ENCODE data around the gene CGB7. TPM values are rescaled to one million over a fixed set of nuclear protein-coding genes. Genes with fewer than 3 reads are reported as not detected.
"Not testable (repeated sequence)": the region's sequence is repeated elsewhere in the genome, so short reads cannot be mapped to it uniquely, and the experiment has no call there.

The CGB7 gene
- polyA plus RNA-seq, 4 donors: 0.03 to 0.13 TPM; not detected in 2

DNA sequence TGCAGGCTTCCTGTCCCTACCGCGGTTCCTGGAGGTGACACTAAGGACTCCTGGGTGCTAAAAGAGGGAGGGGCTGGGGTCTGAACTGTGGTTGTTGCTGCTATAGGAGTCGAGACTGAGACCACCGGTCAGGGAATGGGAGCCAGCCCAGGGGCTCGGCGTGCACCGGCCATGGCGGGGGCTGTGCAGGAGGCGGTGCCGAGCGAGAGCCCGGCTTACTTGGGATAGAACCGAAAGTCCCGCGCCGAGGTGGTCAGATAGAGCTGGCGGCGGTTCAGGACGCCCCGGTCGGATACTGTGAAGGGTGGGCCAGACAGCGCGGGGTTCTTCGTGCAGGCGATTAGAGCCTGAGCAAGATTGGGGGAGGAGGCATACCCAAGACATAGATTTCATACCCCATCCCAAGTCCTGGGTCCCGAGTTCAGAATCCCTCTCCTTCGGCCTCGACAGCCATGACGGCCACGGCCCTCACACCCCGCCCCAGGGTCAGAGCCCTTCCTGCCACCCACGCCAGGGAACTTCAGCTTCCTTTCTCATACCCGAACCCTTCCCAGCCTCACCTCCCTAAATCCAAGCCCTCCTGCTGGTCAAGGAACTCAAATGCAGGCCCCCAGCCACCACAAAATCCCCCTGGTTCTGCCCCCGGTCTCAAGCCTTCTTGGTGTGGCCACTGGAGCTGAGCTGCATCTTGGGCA, 500 bp downstream of the CGB7 start:
- not testable (repeated sequence) for H3K9me3 ChIP-seq (ENCODE audit: control insufficient read depth in 2 of 2, insufficient read depth in 1 of 2, low read depth in 1 of 2, low read length in 1 of 2); H3K36me3 ChIP-seq (ENCODE audit: control insufficient read depth in 3 of 3, insufficient read depth in 2 of 3, low read depth in 1 of 3, low read length in 3 of 3); FAIRE-seq; H3K27ac ChIP-seq (ENCODE audit: low read depth in 1 of 3, low read length in 2 of 3); DNase-seq
- Histone ChIP-seq H3K27me3 (ENCODE audit: control insufficient read depth in 3 of 3, insufficient read depth in 3 of 3, low read length in 3 of 3) (peaks cover 0 to 66% (median 8%) of the 10 kb centered on the region in 3 donors), H3K4me1 (ENCODE audit: control insufficient read depth in 3 of 3, insufficient read depth in 2 of 3, low read depth in 1 of 3, low read length in 2 of 3) (peaks cover 0 to 17% (median 2%) of the 10 kb centered on the region in 3 donors), H3K4me3 (ENCODE audit: low read depth in 1 of 3, low read length in 3 of 3) (peak overlapping the region in 2 of 3 donors; percentile 40 to 62)
- WGBS, 3 donors: 3% methylated on average over 27 to 34 of the region's 34 CpGs

DNA sequence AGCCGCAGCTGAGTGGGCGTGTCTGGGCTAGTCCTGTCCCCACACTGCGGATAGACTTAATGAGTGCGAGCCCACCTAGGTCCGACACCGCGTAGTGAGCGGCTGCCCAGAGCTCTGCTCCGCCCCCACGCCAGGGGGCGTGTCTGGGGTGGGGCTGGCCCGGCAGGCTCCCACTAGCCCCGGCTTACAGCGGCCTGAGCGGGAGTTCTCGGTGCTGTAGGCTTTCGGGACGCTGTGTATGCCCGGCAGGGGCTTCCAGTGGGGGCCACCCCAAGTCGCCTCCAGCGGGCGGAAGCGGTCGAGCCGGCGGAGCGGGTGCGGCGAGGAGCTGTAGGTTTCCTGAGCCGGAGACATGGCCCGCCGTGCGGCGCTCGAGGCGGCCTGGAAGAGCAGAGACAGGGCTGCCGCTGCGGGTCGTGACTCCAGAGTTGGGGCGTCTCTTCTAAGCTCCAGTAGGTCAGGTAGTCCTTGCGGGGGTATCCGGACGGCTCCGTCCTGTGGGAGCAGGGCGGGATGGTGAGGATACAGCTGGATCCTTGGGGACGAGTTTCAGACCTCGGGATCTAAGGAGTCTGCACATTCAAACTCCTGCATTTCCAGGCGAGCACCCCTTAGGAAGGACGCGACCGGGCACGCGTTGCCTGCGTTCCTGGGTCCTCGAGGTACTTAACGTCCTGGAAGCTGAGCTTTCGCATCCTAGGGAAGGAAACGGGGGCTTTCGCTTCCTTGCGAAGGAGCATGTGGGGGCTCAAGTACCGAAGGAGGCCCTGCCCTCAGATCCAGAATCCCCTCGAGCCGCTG, 1.2 kb downstream of the CGB7 start:
- no peak for FAIRE-seq
- Histone ChIP-seq H3K27ac (ENCODE audit: low read depth in 1 of 3, low read length in 2 of 3) (no peak overlapping the region), H3K36me3 (ENCODE audit: control insufficient read depth in 3 of 3, insufficient read depth in 2 of 3, low read depth in 1 of 3, low read length in 3 of 3) (no peaks in the 10 kb centered on the region), H3K4me3 (ENCODE audit: low read depth in 1 of 3, low read length in 3 of 3) (peak overlapping the region; percentile 25 to 62 (median 40)), H3K27me3 (ENCODE audit: control insufficient read depth in 3 of 3, insufficient read depth in 3 of 3, low read length in 3 of 3) (peaks cover 0 to 59% (median 8%) of the 10 kb centered on the region in 3 donors), H3K9me3 (ENCODE audit: control insufficient read depth in 2 of 2, insufficient read depth in 1 of 2, low read depth in 1 of 2, low read length in 1 of 2) (peaks cover 0 to 2% of the 10 kb centered on the region in 2 donors), H3K4me1 (ENCODE audit: control insufficient read depth in 3 of 3, insufficient read depth in 2 of 3, low read depth in 1 of 3, low read length in 2 of 3) (peaks cover 0 to 17% (median 2%) of the 10 kb centered on the region in 3 donors)
- peak; percentile 52 to 74 for DNase-seq
- 1% methylated on average over 59 to 63 of the region's 63 CpGs for WGBS, 3 donors

DNA sequence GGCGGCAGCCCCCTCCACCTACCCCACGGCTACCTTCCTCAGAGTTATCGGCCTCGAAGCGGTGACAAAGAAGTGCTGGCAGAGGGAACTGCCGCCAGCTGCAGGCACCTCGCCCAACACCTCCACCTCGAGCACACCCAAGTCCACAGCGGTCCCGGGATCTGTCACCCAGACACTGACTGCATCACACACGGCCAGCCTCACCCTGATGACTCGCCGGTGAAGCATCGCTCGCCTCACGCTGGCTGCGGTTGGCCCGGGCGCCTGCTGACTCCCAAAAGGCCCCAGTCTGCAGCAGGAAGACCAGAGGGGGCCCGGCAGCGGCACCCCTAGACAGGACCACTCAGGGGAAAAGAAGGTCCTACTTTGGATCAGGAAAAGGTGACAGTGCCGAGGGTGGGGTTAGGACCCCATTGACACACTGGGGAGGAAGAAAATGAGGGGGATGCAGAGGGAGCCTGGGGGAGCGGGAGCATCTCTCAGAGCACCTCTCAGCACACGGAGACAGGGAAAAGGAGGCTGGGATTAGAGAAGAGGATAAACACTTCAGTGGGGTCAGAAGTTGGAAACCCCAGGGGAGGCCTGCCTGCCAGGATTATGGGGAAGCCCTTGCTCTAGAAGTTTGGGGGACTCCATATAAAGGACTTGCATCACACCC, 7.0 kb downstream of the CGB7 start:
- DNase-seq; H3K4me3 ChIP-seq (ENCODE audit: low read depth in 1 of 3, low read length in 3 of 3); H3K27ac ChIP-seq (ENCODE audit: low read depth in 1 of 3, low read length in 2 of 3); H3K36me3 ChIP-seq (ENCODE audit: control insufficient read depth in 3 of 3, insufficient read depth in 2 of 3, low read depth in 1 of 3, low read length in 3 of 3); H3K4me1 ChIP-seq (ENCODE audit: control insufficient read depth in 3 of 3, insufficient read depth in 2 of 3, low read depth in 1 of 3, low read length in 2 of 3); H3K27me3 ChIP-seq (ENCODE audit: control insufficient read depth in 3 of 3, insufficient read depth in 3 of 3, low read length in 3 of 3); H3K9me3 ChIP-seq (ENCODE audit: control insufficient read depth in 2 of 2, insufficient read depth in 1 of 2, low read depth in 1 of 2, low read length in 1 of 2); FAIRE-seq: not testable (repeated sequence)
- WGBS, 3 donors: 52 to 70% (median 61%) methylated on average over 24 of the region's 24 CpGs

DNA sequence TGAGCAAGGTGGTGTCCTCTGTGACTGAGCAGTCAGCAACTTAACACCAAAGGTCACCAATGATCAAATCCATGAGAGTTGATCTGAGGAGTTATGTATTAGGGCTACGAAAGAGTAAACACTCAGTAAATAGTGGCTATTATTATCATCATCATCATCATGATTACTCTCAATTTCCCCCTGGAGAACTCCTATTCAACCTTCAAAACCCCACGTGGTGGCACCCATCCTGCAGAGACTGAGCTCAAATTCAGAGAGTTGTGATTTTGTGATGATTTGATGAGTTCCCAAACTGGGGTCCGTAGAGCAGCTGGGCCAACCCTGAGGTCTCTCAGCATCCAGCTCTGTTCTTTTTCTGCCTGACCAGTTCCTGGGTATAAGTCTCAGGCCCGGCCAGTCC, 7.7 kb downstream of the CGB7 start:
- H3K4me3 ChIP-seq (ENCODE audit: low read depth in 1 of 3, low read length in 3 of 3); H3K27ac ChIP-seq (ENCODE audit: low read depth in 1 of 3, low read length in 2 of 3); H3K4me1 ChIP-seq (ENCODE audit: control insufficient read depth in 3 of 3, insufficient read depth in 2 of 3, low read depth in 1 of 3, low read length in 2 of 3); H3K27me3 ChIP-seq (ENCODE audit: control insufficient read depth in 3 of 3, insufficient read depth in 3 of 3, low read length in 3 of 3); H3K36me3 ChIP-seq (ENCODE audit: control insufficient read depth in 3 of 3, insufficient read depth in 2 of 3, low read depth in 1 of 3, low read length in 3 of 3); H3K9me3 ChIP-seq (ENCODE audit: control insufficient read depth in 2 of 2, insufficient read depth in 1 of 2, low read depth in 1 of 2, low read length in 1 of 2); FAIRE-seq; DNase-seq: not testable (repeated sequence)
- WGBS, 3 donors: 66 to 80% (median 80%) methylated on average over 2 to 3 of the region's 4 CpGs

DNA sequence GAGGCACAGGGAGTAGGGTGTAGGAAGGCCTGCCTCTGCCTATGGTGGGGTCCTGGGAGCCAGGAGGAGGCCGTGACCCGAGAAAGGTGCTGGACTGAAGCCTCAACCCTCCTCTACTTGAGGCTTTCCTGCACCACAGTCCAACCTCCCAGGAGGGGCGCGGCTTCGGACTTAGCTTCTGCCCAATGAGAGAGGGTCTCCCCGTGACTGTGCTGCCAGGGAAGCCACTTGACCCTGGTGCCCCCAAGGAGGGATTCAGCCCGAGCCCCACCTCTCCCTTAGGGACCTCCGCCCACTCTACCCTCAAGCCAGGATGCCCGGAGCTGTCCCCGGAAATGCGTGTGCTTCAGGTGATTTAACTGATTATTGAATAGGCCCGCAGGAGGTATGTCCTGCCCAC, 8.5 kb downstream of the CGB7 start, which contains the start of gene CGB8:
TSS of gene CGB8 (minus strand) at position 101 of the 400 bp plus-strand sequence. CDS start 372 bp downstream, outside the sequence.
- 40 to 70% (median 68%) methylated on average over 10 of the region's 12 CpGs for WGBS, 3 donors
- not testable (repeated sequence) for FAIRE-seq; H3K27ac ChIP-seq (ENCODE audit: low read depth in 1 of 3, low read length in 2 of 3); DNase-seq; H3K27me3 ChIP-seq (ENCODE audit: control insufficient read depth in 3 of 3, insufficient read depth in 3 of 3, low read length in 3 of 3); H3K36me3 ChIP-seq (ENCODE audit: control insufficient read depth in 3 of 3, insufficient read depth in 2 of 3, low read depth in 1 of 3, low read length in 3 of 3); H3K4me3 ChIP-seq (ENCODE audit: low read depth in 1 of 3, low read length in 3 of 3); H3K9me3 ChIP-seq (ENCODE audit: control insufficient read depth in 2 of 2, insufficient read depth in 1 of 2, low read depth in 1 of 2, low read length in 1 of 2); H3K4me1 ChIP-seq (ENCODE audit: control insufficient read depth in 3 of 3, insufficient read depth in 2 of 3, low read depth in 1 of 3, low read length in 2 of 3)

DNA sequence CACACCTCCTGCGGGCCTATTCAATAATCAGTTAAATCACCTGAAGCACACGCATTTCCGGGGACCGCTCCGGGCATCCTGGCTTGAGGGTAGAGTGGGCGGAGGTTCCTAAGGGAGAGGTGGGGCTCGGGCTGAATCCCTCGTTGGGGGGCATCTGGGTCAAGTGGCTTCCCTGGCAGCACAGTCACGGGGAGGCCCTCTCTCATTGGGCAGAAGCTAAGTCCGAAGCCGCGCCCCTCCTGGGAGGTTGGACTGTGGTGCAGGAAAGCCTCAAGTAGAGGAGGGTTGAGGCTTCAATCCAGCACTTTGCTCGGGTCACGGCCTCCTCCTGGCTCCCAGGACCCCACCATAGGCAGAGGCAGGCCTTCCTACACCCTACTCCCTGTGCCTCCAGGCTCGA, 14.0 kb downstream of the CGB7 start, which contains the start of gene CGB5:
TSS of gene CGB5 (plus strand) at position 301 of the 400 bp plus-strand sequence. CDS start 362 bp downstream, outside the sequence.
- H3K27ac ChIP-seq (ENCODE audit: low read depth in 1 of 3, low read length in 2 of 3); DNase-seq; H3K4me1 ChIP-seq (ENCODE audit: control insufficient read depth in 3 of 3, insufficient read depth in 2 of 3, low read depth in 1 of 3, low read length in 2 of 3); H3K27me3 ChIP-seq (ENCODE audit: control insufficient read depth in 3 of 3, insufficient read depth in 3 of 3, low read length in 3 of 3); H3K9me3 ChIP-seq (ENCODE audit: control insufficient read depth in 2 of 2, insufficient read depth in 1 of 2, low read depth in 1 of 2, low read length in 1 of 2); H3K36me3 ChIP-seq (ENCODE audit: control insufficient read depth in 3 of 3, insufficient read depth in 2 of 3, low read depth in 1 of 3, low read length in 3 of 3); FAIRE-seq; H3K4me3 ChIP-seq (ENCODE audit: low read depth in 1 of 3, low read length in 3 of 3): not testable (repeated sequence)
- 53 to 66% (median 62%) methylated on average over 14 of the region's 15 CpGs for WGBS, 3 donors

DNA sequence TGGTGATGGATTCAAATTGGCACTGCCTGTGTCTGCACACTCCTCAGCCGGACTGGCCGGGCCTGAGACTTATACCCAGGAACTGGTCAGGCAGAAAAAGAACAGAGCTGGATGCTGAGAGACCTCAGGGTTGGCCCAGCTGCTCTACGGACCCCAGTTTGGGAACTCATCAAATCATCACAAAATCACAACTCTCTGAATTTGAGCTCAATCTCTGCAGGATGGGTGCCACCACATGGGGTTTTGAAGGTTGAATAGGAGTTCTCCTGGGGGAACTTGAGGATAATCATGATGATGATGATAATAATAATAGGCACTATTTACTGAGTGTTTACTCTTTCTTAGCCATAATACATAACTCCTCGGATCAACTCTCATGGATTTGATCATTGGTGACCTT, 14.9 kb downstream of the CGB7 start:
- not testable (repeated sequence) for H3K4me1 ChIP-seq (ENCODE audit: control insufficient read depth in 3 of 3, insufficient read depth in 2 of 3, low read depth in 1 of 3, low read length in 2 of 3); H3K27me3 ChIP-seq (ENCODE audit: control insufficient read depth in 3 of 3, insufficient read depth in 3 of 3, low read length in 3 of 3); H3K36me3 ChIP-seq (ENCODE audit: control insufficient read depth in 3 of 3, insufficient read depth in 2 of 3, low read depth in 1 of 3, low read length in 3 of 3); H3K27ac ChIP-seq (ENCODE audit: low read depth in 1 of 3, low read length in 2 of 3); FAIRE-seq; H3K9me3 ChIP-seq (ENCODE audit: control insufficient read depth in 2 of 2, insufficient read depth in 1 of 2, low read depth in 1 of 2, low read length in 1 of 2); DNase-seq; H3K4me3 ChIP-seq (ENCODE audit: low read depth in 1 of 3, low read length in 3 of 3)
- 78 to 88% (median 81%) methylated on average over 2 of the region's 4 CpGs for WGBS, 3 donors

DNA sequence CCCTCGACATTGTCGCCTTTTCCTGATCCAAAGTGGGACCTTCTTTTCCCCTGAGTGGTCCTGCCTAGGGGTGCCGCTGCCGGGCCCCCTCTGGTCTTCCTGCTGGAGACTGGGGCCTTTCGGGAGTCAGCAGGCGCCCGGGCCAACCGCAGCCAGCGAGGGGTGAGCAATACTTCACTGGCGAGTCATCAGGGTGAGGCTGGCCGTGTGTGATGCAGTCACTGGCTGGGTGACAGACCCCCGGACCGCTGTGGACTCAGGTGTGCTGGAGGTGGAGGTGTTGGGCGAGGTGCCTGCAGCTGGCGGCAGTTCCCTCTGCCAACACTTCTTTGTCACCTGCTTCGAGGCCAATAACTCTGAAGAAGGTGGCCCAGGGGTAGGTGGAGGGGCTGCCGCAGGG, 15.4 kb downstream of the CGB7 start:
- Histone ChIP-seq H3K4me3 (ENCODE audit: low read depth in 1 of 3, low read length in 3 of 3) (no peak overlapping the region), H3K27ac (ENCODE audit: low read depth in 1 of 3, low read length in 2 of 3) (no peak overlapping the region), H3K27me3 (ENCODE audit: control insufficient read depth in 3 of 3, insufficient read depth in 3 of 3, low read length in 3 of 3) (no peaks in the 10 kb centered on the region), H3K4me1 (ENCODE audit: control insufficient read depth in 3 of 3, insufficient read depth in 2 of 3, low read depth in 1 of 3, low read length in 2 of 3) (no peaks in the 10 kb centered on the region), H3K36me3 (ENCODE audit: control insufficient read depth in 3 of 3, insufficient read depth in 2 of 3, low read depth in 1 of 3, low read length in 3 of 3) (no peaks in the 10 kb centered on the region), H3K9me3 (ENCODE audit: control insufficient read depth in 2 of 2, insufficient read depth in 1 of 2, low read depth in 1 of 2, low read length in 1 of 2) (no peaks in the 10 kb centered on the region)
- DNase-seq (no peak), FAIRE-seq (no peak)
- WGBS, 3 donors: 58 to 72% (median 67%) methylated on average over 15 to 17 of the region's 17 CpGs
